Astrocyte (in vitro differentiated cells and primary cell): ENCODE measurements around the gene HOXD9. TPM values are rescaled to one million over a fixed set of nuclear protein-coding genes. Genes with fewer than 3 reads are reported as not detected.

Experiments
- DNase-seq: peaks from one replicate; pipeline ENCODE4 v3.0.0-alpha.2; 2010; ENCODE audit warnings: low read depth
- FAIRE-seq: peaks from 2 replicates; lab custom pipeline; 2011; peaks lifted over from hg19 to GRCh38; lab: Jason Lieb, UNC
- H2AFZ ChIP-seq: 2 replicates; pipeline ENCODE4 v1.6.0; 2012; ENCODE audit warnings: low read depth, low read length, inconsistent platforms
- H3K27ac ChIP-seq: 2 replicates; pipeline ENCODE4 v1.5.1; 2011; ENCODE audit warnings: low read depth, low read length, inconsistent platforms
- H3K27me3 ChIP-seq: 2 replicates; pipeline ENCODE4 v1.6.0; 2011; ENCODE audit warnings: low read length, inconsistent platforms; ENCODE audit not compliant: insufficient read depth
- H3K36me3 ChIP-seq: 2 replicates; pipeline ENCODE4 v1.5.1; 2011; ENCODE audit warnings: low read length, inconsistent platforms; ENCODE audit not compliant: insufficient read depth
- H3K4me1 ChIP-seq: 2 replicates; pipeline ENCODE4 v1.5.1; 2011; ENCODE audit warnings: low read length, inconsistent platforms; ENCODE audit not compliant: insufficient read depth
- H3K4me2 ChIP-seq: 2 replicates; pipeline ENCODE4 v1.6.0; 2012; ENCODE audit warnings: low read length, inconsistent platforms
- H3K4me3 ChIP-seq: 2 replicates; pipeline ENCODE4 v1.5.1; 2011; ENCODE audit warnings: low read depth, mild to moderate bottlenecking, low read length, inconsistent platforms; ENCODE audit not compliant: insufficient read depth
- H3K79me2 ChIP-seq: 2 replicates; pipeline ENCODE4 v1.6.0; 2012; ENCODE audit warnings: mild to moderate bottlenecking, low read length, inconsistent platforms; ENCODE audit not compliant: insufficient read depth
- H3K9ac ChIP-seq: 2 replicates; pipeline ENCODE4 v1.6.0; 2012; ENCODE audit warnings: mild to moderate bottlenecking, low read length, inconsistent platforms
- H3K9me3 ChIP-seq: 2 replicates; pipeline ENCODE4 v1.5.1; 2012; ENCODE audit warnings: low read depth, mild to moderate bottlenecking, low read length, inconsistent platforms; ENCODE audit not compliant: insufficient read depth
- H4K20me1 ChIP-seq: 2 replicates; pipeline ENCODE4 v1.6.0; 2012; ENCODE audit warnings: low read length, inconsistent platforms; ENCODE audit not compliant: insufficient read depth
- H3K27ac Mint-ChIP-seq: one replicate; pipeline ENCODE4 v1.8.0; 2021; ENCODE audit warnings: mild to moderate bottlenecking, mixed read lengths; ENCODE audit not compliant: unreplicated experiment
- H3K27me3 Mint-ChIP-seq: one replicate; pipeline ENCODE4 v1.8.0; 2021; ENCODE audit warnings: low read depth, mixed read lengths; ENCODE audit not compliant: unreplicated experiment
- H3K36me3 Mint-ChIP-seq: one replicate; pipeline ENCODE4 v1.8.0; 2021; ENCODE audit warnings: low read depth, mixed read lengths; ENCODE audit not compliant: unreplicated experiment
- H3K4me1 Mint-ChIP-seq: one replicate; pipeline ENCODE4 v1.8.0; 2021; ENCODE audit warnings: low read depth, mixed read lengths; ENCODE audit not compliant: unreplicated experiment
- H3K4me3 Mint-ChIP-seq: one replicate; pipeline ENCODE4 v1.8.0; 2021; ENCODE audit warnings: mild to moderate bottlenecking, moderate library complexity, mixed read lengths; ENCODE audit not compliant: unreplicated experiment
- H3K9me3 Mint-ChIP-seq: one replicate; pipeline ENCODE4 v1.8.0; 2021; ENCODE audit warnings: mild to moderate bottlenecking, mixed read lengths; ENCODE audit not compliant: unreplicated experiment
- EZH2 ChIP-seq: IDR thresholded peaks from 2 replicates; pipeline ENCODE4 v1.6.1; 2012; ENCODE audit warnings: mild to moderate bottlenecking, low read length, inconsistent platforms; ENCODE audit not compliant: insufficient read depth
- microRNA-seq: library from miRNA; unstranded; fragments of <30 nt; microRNA quantifications from one replicate; pipeline ENCODE4 v1.2.0, GENCODE V29; 2020
- total RNA-seq: library from RNA; stranded (reverse); gene quantifications from 2 replicates; pipeline ENCODE4 v1.2.1, GENCODE V29; 2021
- TF ChIP-seq, protein P1 (sequence below): IDR thresholded peaks from 2 replicates; pipeline ENCODE4 v1.5.1; 2011; ENCODE audit warnings: low read depth, mild to moderate bottlenecking, inconsistent platforms, low read length, moderate library complexity; ENCODE audit not compliant: insufficient read depth

Gene HOXD9
- total RNA-seq, 1 donor from 2014 or later: not detected

DNA sequence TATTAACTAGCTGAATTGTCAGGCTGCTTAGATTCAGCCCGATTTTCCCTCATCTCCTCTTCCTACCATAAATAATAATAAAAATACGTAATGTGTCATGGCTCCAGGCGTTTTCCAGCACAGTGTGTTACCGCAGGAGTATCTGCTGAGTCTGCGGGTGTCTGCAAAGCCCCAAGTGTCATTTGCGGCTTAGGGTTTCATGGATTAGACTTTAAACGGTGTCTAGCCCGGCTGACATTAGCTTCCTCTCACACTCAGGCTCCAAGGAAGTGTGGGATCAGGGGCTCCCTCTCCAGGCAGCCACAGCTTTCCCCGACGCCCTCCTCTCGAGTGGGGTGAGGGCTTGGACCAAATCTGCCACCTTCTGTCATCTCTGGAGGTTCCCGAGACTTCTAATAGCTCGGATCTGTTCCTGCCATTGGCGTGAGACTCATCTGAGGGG is 51.9 kb downstream of the HOXD9 start:
- Histone ChIP-seq H2AFZ (no peak overlapping the region), H3K27ac (no peak overlapping the region), H3K27me3 (peaks cover 74% of the 10 kb centered on the region), H3K36me3 (no peaks in the 10 kb centered on the region), H3K4me1 (peaks cover 4% of the 10 kb centered on the region), H4K20me1 (no peaks in the 10 kb centered on the region), H3K4me3 (no peak overlapping the region), H3K9me3 (no peaks in the 10 kb centered on the region), H3K4me2 (peak overlapping the region; percentile 50), H3K79me2 (no peaks in the 10 kb centered on the region), H3K9ac (no peak overlapping the region)
- Mint-ChIP-seq H3K4me1 (peaks cover 12% of the 10 kb centered on the region), H3K27ac (peak overlapping the region; percentile 62), H3K27me3 (peaks cover 85% of the 10 kb centered on the region), H3K4me3 (peak overlapping the region; percentile 73), H3K36me3 (no peaks in the 10 kb centered on the region), H3K9me3 (peaks cover 13% of the 10 kb centered on the region)
- DNase-seq: peak; percentile 70
- TF ChIP-seq EZH2: peak; percentile 61
- TF ChIP-seq, protein P1, sequence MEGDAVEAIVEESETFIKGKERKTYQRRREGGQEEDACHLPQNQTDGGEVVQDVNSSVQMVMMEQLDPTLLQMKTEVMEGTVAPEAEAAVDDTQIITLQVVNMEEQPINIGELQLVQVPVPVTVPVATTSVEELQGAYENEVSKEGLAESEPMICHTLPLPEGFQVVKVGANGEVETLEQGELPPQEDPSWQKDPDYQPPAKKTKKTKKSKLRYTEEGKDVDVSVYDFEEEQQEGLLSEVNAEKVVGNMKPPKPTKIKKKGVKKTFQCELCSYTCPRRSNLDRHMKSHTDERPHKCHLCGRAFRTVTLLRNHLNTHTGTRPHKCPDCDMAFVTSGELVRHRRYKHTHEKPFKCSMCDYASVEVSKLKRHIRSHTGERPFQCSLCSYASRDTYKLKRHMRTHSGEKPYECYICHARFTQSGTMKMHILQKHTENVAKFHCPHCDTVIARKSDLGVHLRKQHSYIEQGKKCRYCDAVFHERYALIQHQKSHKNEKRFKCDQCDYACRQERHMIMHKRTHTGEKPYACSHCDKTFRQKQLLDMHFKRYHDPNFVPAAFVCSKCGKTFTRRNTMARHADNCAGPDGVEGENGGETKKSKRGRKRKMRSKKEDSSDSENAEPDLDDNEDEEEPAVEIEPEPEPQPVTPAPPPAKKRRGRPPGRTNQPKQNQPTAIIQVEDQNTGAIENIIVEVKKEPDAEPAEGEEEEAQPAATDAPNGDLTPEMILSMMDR: no peak
- no peak for FAIRE-seq

Small RNA genes within 50 kb of the gene (microRNA-seq; reads per million reads assigned to microRNA genes)
- 449 reads per million, percentile 76 among the genes with 10 or more reads in this experiment for gene MIR10B

Other genes starting within 250 kb of the HOXD9 start
- 34.8 and 42.4 TPM in 2 replicates for gene LNPK, start 120.5 kb upstream of the HOXD9 start, total RNA-seq
- not detected in 2 replicates for gene EVX2, start 38.8 kb upstream of the HOXD9 start, total RNA-seq
- gene HOXD13, start 30.0 kb upstream of the HOXD9 start, total RNA-seq: not detected in 2 replicates
- not detected in 2 replicates for gene HOXD12, start 22.9 kb upstream of the HOXD9 start, total RNA-seq
- gene HOXD11, start 15.4 kb upstream of the HOXD9 start, total RNA-seq: not detected in 2 replicates
- gene HOXD10, start 5.9 kb upstream of the HOXD9 start, total RNA-seq: not detected in 2 replicates
- not detected in 2 replicates for gene HOXD8, start 7.0 kb downstream of the HOXD9 start, total RNA-seq
- not detected in 2 replicates for gene HOXD4, start 28.8 kb downstream of the HOXD9 start, total RNA-seq
- not detected in 2 replicates for gene HOXD3, start 34.6 kb downstream of the HOXD9 start, total RNA-seq
- not detected in 2 replicates for gene HOXD1, start 65.9 kb downstream of the HOXD9 start, total RNA-seq
- 25.2 and 29.0 TPM in 2 replicates for gene MTX2, start 146.7 kb downstream of the HOXD9 start, total RNA-seq